Measurements from ENCODE around the gene SNX25.

- TF ChIP-seq CTCF (IDR thresholded peaks at IDR 0.05; ENCODE audit: poor library complexity, severe bottlenecking) (no peak), MXI1 (conservative IDR thresholded peaks at IDR 0.05; ENCODE audit: poor library complexity, severe bottlenecking) (no peak), EZH2 (IDR thresholded peaks at IDR 0.05; ENCODE audit: borderline replicate concordance, insufficient read depth, low read length, poor library complexity, severe bottlenecking) (no peak), EP300 (conservative IDR thresholded peaks at IDR 0.05; ENCODE audit: poor library complexity, severe bottlenecking) (no peak)
These were observed 182.8 kb downstream of the SNX25 start for GRCh38 chr4:185392156-185392555.

All from neural cell (in vitro differentiated cells).